ENCODE measurements around the gene AFF3.

DNA sequence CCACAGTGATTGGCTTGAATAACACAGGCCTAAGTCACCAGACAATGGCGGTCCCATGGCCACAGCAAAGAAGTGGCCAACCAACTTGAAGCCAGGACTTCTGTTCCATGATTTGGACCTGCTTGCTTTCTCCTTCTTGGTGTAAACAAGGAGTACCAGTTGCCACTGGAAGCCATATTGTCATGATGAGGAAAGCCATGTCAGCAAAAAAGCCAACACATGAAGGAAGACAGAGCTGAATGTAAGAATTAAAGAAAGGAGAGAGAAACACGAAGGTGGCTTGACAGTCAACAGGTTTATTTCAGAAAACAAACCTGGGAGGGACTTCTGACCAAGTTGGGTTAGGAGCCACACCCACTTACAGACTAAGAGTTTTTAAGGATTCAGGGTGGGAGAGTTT, 620.2 kb downstream of the AFF3 start:
- TF ChIP-seq, protein P1, sequence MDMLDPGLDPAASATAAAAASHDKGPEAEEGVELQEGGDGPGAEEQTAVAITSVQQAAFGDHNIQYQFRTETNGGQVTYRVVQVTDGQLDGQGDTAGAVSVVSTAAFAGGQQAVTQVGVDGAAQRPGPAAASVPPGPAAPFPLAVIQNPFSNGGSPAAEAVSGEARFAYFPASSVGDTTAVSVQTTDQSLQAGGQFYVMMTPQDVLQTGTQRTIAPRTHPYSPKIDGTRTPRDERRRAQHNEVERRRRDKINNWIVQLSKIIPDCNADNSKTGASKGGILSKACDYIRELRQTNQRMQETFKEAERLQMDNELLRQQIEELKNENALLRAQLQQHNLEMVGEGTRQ (IDR thresholded peaks at IDR 0.05; ENCODE audit: low read length), result no peak
- TF ChIP-seq JUN (IDR thresholded peaks at IDR 0.05; ENCODE audit: low read depth, low read length), result no peak
- no peak for TF ChIP-seq EP300 (IDR thresholded peaks at IDR 0.05; ENCODE audit: borderline replicate concordance in 1 of 2, low read depth in 2 of 2, low read length in 2 of 2)
- no peak for TF ChIP-seq POLR2AphosphoS5 (IDR thresholded peaks at IDR 0.05; ENCODE audit: low read depth, low read length)
- no peak for TF ChIP-seq EGR1 (IDR thresholded peaks at IDR 0.05; ENCODE audit: borderline replicate concordance, low read depth, low read length)
- TF ChIP-seq TAF1 (IDR thresholded peaks at IDR 0.05; ENCODE audit: low read depth, low read length), result no peak
- TF ChIP-seq POU5F1 (IDR thresholded peaks at IDR 0.05; ENCODE audit: low read depth, low read length), result no peak
- no peak for TF ChIP-seq CHD2 (IDR thresholded peaks at IDR 0.05; ENCODE audit: low read length)
- TF ChIP-seq CEBPB (IDR thresholded peaks at IDR 0.05; ENCODE audit: low read depth, low read length), result no peak
